Endothelial cell of umbilical vein (primary cell): ENCODE data around the gene POLR1D. TPM values are rescaled to one million over a fixed set of nuclear protein-coding genes. Genes with fewer than 3 reads are reported as not detected.

Source experiments
- BruUV-seq: library from RNA; stranded (reverse); fragments of 400-500 nt; replicated peaks from 2 replicates; lab custom pipeline; 2021; lab: Mats Ljungman, UMichigan
- CTCF ChIA-PET: fragments of 300-600, 350-600 bp; sonication (Branson Sonifier 250); formaldehyde crosslinking; loops from one replicate; lab custom pipeline; 2021; ENCODE audit warnings: antibody characterized with exemption, inconsistent platforms; lab: Charles Lee
- POLR2A ChIA-PET: fragments of 300-600, 350-600 bp; sonication (Branson Sonifier 250); formaldehyde crosslinking; loops from one replicate; lab custom pipeline; 2021; ENCODE audit warnings: antibody characterized with exemption, inconsistent platforms; lab: Charles Lee
- DNase-seq: peaks from one replicate; pipeline ENCODE4 v3.0.0-alpha.2; 2011; ENCODE audit warnings: low read depth, low spot score
- FAIRE-seq: peaks from 2 replicates; lab custom pipeline; 2011; peaks lifted over from hg19 to GRCh38; lab: Jason Lieb, UNC
- H2AFZ ChIP-seq: 2 replicates; pipeline ENCODE4 v1.6.0; 2012; ENCODE audit warnings: low read depth, low read length, control low read depth, inconsistent platforms
- H3K27ac ChIP-seq: 2 replicates; pipeline ENCODE4 v1.5.1; 2011; ENCODE audit warnings: low read depth, mild to moderate bottlenecking, control low read depth, low read length, moderate library complexity; ENCODE audit not compliant: insufficient read depth
- H3K27me3 ChIP-seq, 2 experiments: 2 replicates each; pipeline versions ENCODE4 v1.6.0 to v1.6.1; 2011; ENCODE audit warnings: low read length in 2 of 2, mixed read lengths in 1 of 2; ENCODE audit not compliant: control insufficient read depth in 2 of 2, insufficient read depth in 2 of 2
- H3K36me3 ChIP-seq, 2 experiments: 2 replicates in 1 of 2; 3 replicates in 1 of 2; pipeline ENCODE4 v1.5.1; 2011; ENCODE audit warnings: low read length in 2 of 2, mild to moderate bottlenecking in 1 of 2, moderate library complexity in 1 of 2; ENCODE audit not compliant: control insufficient read depth in 2 of 2, insufficient read depth in 2 of 2; ENCODE audit errors: extremely low read depth in 1 of 2
- H3K4me1 ChIP-seq: 3 replicates; pipeline ENCODE4 v1.5.1; 2011; ENCODE audit warnings: mild to moderate bottlenecking, low read length; ENCODE audit not compliant: control insufficient read depth, insufficient read depth; ENCODE audit errors: extremely low read depth
- H3K4me2 ChIP-seq: 2 replicates; pipeline ENCODE4 v1.6.1; 2011; ENCODE audit warnings: low read length, control low read depth, mixed read lengths; ENCODE audit not compliant: insufficient read depth
- H3K4me3 ChIP-seq, 3 experiments: fragments of 200-600 bp in 1 of 3; sonication (generic), shearing (Covaris generic) in 1 of 3; replicated peaks in 1 of 3; 2 replicates each; pipeline ENCODE4 v1.5.1; 2011 to 2016; ENCODE audit warnings: control low read depth in 3 of 3, low read length in 3 of 3, mild to moderate bottlenecking in 2 of 3, inconsistent platforms in 1 of 3, low read depth in 1 of 3, moderate library complexity in 1 of 3; ENCODE audit not compliant: insufficient read depth in 1 of 3
- H3K79me2 ChIP-seq: 2 replicates; pipeline ENCODE4 v1.6.0; 2012; ENCODE audit warnings: low read length, inconsistent platforms; ENCODE audit not compliant: control insufficient read depth, insufficient read depth
- H3K9ac ChIP-seq: replicated peaks from 2 replicates; pipeline ENCODE3; 2011; ENCODE audit warnings: low read length, control low read depth; ENCODE audit not compliant: insufficient read depth; ENCODE audit errors: extremely low read depth
- H3K9me1 ChIP-seq: replicated peaks from 3 replicates; pipeline ENCODE4 v1.6.0; 2011; ENCODE audit warnings: mild to moderate bottlenecking, low read length; ENCODE audit not compliant: control insufficient read depth, insufficient read depth; ENCODE audit errors: extremely low read depth
- H3K9me3 ChIP-seq: replicated peaks from 2 replicates; pipeline ENCODE4 v1.5.1; 2012; ENCODE audit warnings: low read length, inconsistent platforms; ENCODE audit not compliant: control insufficient read depth, insufficient read depth
- H4K20me1 ChIP-seq: replicated peaks from 2 replicates; pipeline ENCODE3; 2011; ENCODE audit warnings: mild to moderate bottlenecking, low read length; ENCODE audit not compliant: control insufficient read depth, insufficient read depth; ENCODE audit errors: extremely low read depth
- EZH2 ChIP-seq: IDR thresholded peaks from 2 replicates; pipeline ENCODE4 v1.6.1; 2012; ENCODE audit warnings: borderline replicate concordance, low read depth, mild to moderate bottlenecking, moderate library complexity, low read length, inconsistent platforms; ENCODE audit not compliant: severe bottlenecking
- FOS ChIP-seq: IDR thresholded peaks from 2 replicates; pipeline ENCODE4 v1.6.1; 2011; ENCODE audit warnings: mild to moderate bottlenecking, low read length, moderate library complexity, borderline replicate concordance; ENCODE audit not compliant: insufficient read depth
- GATA2 ChIP-seq: IDR thresholded peaks from 2 replicates; pipeline ENCODE4 v1.7.0; 2011; ENCODE audit warnings: low read depth, mild to moderate bottlenecking, moderate library complexity, mixed read lengths, low read length; ENCODE audit not compliant: insufficient read length, insufficient read depth
- JUN ChIP-seq: IDR thresholded peaks from 2 replicates; pipeline ENCODE4 v1.6.1; 2011; ENCODE audit warnings: borderline replicate concordance, low read depth; ENCODE audit not compliant: insufficient read length, insufficient read depth
- MYC ChIP-seq: IDR thresholded peaks from one replicate; pipeline ENCODE4 v1.6.1; 2011; ENCODE audit warnings: mild to moderate bottlenecking, low read depth, low read length
- POLR2A ChIP-seq: IDR thresholded peaks from 2 replicates; pipeline ENCODE4 v1.6.1; 2012; ENCODE audit warnings: low read depth, mild to moderate bottlenecking, control low read depth, low read length
- POLR2AphosphoS5 ChIP-seq: IDR thresholded peaks from 2 replicates; pipeline ENCODE4 v1.6.1; 2012; ENCODE audit warnings: low read depth, mild to moderate bottlenecking, control low read depth, low read length, moderate library complexity; ENCODE audit not compliant: insufficient read depth
- dilution Hi-C: fragments of 300-500 bp; cut with MboI; formaldehyde crosslinking; loops from one replicate; pipeline ENCODE4 v1.15.0; 2019; ENCODE audit warnings: low sequenced_read_pairs; ENCODE audit not compliant: extremely low pct_ligation_motif_present
- intact Hi-C: fragments of 100-400 bp; cut with micrococcal nuclease; formaldehyde crosslinking; loops from one replicate; pipeline ENCODE4 v1.10.0; 2022
- polyA plus RNA-seq, 4 experiments: library from polyadenylated mRNA; depleted of rRNA in 3 of 4; stranded (reverse) in 3 of 4; unstranded in 1 of 4; fragments of >200 nt; gene quantifications; 2 replicates each; pipeline versions ENCODE4 v1.2.1 to v1.2.3, GENCODE V29; 2011 to 2012; ENCODE audit warnings: missing spikeins in 1 of 4
- total RNA-seq: library from RNA; stranded (reverse); gene quantifications from 2 replicates; pipeline ENCODE4 v1.2.3, GENCODE V29; 2021
- TF ChIP-seq, protein P1 (sequence below): IDR thresholded peaks from 2 replicates; pipeline ENCODE4 v1.6.1; 2011; ENCODE audit not compliant: insufficient read depth, insufficient read length
- TF ChIP-seq, protein P2 (sequence below), 2 donors: IDR thresholded peaks; 1 replicate in 1 of 2; 2 replicates in 1 of 2; pipeline ENCODE4 v1.5.1; 2011; ENCODE audit warnings: low read length in 2 of 2, mild to moderate bottlenecking in 2 of 2, moderate library complexity in 2 of 2, control low read depth in 1 of 2, inconsistent platforms in 1 of 2, low read depth in 1 of 2; ENCODE audit not compliant: insufficient read depth in 1 of 2; ENCODE audit errors: extremely low read depth in 1 of 2

POLR1D gene
- total and polyA plus RNA-seq, 2 donors (not counting 3 experiments of a cell fraction or from before 2014, with no cell fraction given): 90.7 to 111 TPM

DNA sequence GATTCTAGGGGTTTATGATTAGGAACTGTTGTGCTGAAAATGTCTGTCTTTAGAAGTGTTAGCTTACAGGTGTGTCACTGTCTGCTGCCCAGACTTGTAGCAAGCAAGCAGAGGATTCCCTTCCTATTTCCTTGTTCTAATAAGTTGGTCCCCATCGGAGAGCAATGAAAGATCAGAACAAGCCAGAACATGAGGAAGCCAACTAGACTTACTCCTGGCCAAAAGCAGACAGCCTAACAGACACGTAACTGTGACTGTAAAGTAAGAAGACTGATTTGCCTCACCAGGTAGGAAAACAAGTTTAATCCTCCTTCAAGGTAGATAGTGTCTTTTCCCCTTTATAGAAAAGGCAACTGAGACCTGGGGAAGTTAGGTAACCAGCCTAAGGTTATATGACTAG is 12.5 kb downstream of the POLR1D start:
- Histone ChIP-seq H3K79me2 (peaks cover 21% of the 10 kb centered on the region), H4K20me1 (no peaks in the 10 kb centered on the region), H3K4me2 (no peak overlapping the region), H3K27ac (no peak overlapping the region), H3K27me3 (no peaks in the 10 kb centered on the region), H3K4me1 (peaks cover 23% of the 10 kb centered on the region), H3K9me3 (no peaks in the 10 kb centered on the region), H3K4me3 (no peak overlapping the region), H2AFZ (no peak overlapping the region), H3K9ac (no peak overlapping the region), H3K36me3 (peaks cover 0 to 2% of the 10 kb centered on the region in 2 experiments), H3K9me1 (no peaks in the 10 kb centered on the region)
- ChIA-PET POLR2A (interaction anchor here (0.7 kb wide), 1 partner anchor 26 kb away, joined by 6 read pairs; no protein-coding TSS in a partner anchor), CTCF (no interaction called here)
- TF ChIP-seq, protein P1, sequence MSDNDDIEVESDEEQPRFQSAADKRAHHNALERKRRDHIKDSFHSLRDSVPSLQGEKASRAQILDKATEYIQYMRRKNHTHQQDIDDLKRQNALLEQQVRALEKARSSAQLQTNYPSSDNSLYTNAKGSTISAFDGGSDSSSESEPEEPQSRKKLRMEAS: no peak
- TF ChIP-seq FOS (no peak), JUN (no peak), POLR2A (no peak), GATA2 (no peak), POLR2AphosphoS5 (no peak), EZH2 (no peak), MYC (no peak)
- TF ChIP-seq, protein P2, sequence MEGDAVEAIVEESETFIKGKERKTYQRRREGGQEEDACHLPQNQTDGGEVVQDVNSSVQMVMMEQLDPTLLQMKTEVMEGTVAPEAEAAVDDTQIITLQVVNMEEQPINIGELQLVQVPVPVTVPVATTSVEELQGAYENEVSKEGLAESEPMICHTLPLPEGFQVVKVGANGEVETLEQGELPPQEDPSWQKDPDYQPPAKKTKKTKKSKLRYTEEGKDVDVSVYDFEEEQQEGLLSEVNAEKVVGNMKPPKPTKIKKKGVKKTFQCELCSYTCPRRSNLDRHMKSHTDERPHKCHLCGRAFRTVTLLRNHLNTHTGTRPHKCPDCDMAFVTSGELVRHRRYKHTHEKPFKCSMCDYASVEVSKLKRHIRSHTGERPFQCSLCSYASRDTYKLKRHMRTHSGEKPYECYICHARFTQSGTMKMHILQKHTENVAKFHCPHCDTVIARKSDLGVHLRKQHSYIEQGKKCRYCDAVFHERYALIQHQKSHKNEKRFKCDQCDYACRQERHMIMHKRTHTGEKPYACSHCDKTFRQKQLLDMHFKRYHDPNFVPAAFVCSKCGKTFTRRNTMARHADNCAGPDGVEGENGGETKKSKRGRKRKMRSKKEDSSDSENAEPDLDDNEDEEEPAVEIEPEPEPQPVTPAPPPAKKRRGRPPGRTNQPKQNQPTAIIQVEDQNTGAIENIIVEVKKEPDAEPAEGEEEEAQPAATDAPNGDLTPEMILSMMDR (IDR thresholded peaks at IDR 0.05; ENCODE audit: extremely low read depth in 1 of 2, insufficient read depth in 1 of 2, low read depth in 1 of 2, low read length in 2 of 2): no peak
- no peak for FAIRE-seq
- BruUV-seq: no TSS peak
- dilution Hi-C loops: no loop called here
- intact Hi-C loops: no loop called here
- DNase-seq: no peak
